Keratinocyte (primary cell): ENCODE results near the gene SH3PXD2A.

Experiments
- CTCF ChIP-seq, 3 experiments: IDR thresholded peaks in 1 of 3; conservative IDR thresholded peaks in 1 of 3; optimal IDR thresholded peaks in 1 of 3; 2 replicates in 2 of 3; 3 replicates in 1 of 3; pipeline versions ENCODE3 to v1.5.1; 2011; ENCODE audit warnings: low read length in 3 of 3, mild to moderate bottlenecking in 3 of 3, moderate library complexity in 2 of 3, control low read depth in 1 of 3, inconsistent platforms in 1 of 3; ENCODE audit not compliant: insufficient read depth in 2 of 3; ENCODE audit errors: extremely low read depth in 1 of 3
- EZH2 ChIP-seq: IDR thresholded peaks from one replicate; pipeline ENCODE4 v1.6.1; 2012; ENCODE audit warnings: inconsistent platforms, mild to moderate bottlenecking, low read length, moderate library complexity

GRCh38 chr10:103706047-103706446, 149.3 kb downstream of the SH3PXD2A start:
- TF ChIP-seq EZH2: no peak
- no peak for TF ChIP-seq CTCF (optimal IDR thresholded peaks at IDR 0.05 in 1 of 3, IDR thresholded peaks at IDR 0.05 in 1 of 3, conservative IDR thresholded peaks at IDR 0.05 in 1 of 3; ENCODE audit: extremely low read depth in 1 of 3, insufficient read depth in 2 of 3, low read length in 3 of 3)
